GM12874 (cell line): ENCODE results near the gene CFB.
"Not testable (repeated sequence)": the region's sequence is repeated elsewhere in the genome, so short reads cannot be mapped to it uniquely, and the experiment has no call there.

Experiments used
- TF ChIP-seq, protein P1 (sequence below): IDR thresholded peaks from 2 replicates; pipeline ENCODE4 v1.5.1; 2011; ENCODE audit warnings: low read depth, mild to moderate bottlenecking, control low read depth, low read length, moderate library complexity; ENCODE audit not compliant: insufficient read depth

CFB gene

DNA sequence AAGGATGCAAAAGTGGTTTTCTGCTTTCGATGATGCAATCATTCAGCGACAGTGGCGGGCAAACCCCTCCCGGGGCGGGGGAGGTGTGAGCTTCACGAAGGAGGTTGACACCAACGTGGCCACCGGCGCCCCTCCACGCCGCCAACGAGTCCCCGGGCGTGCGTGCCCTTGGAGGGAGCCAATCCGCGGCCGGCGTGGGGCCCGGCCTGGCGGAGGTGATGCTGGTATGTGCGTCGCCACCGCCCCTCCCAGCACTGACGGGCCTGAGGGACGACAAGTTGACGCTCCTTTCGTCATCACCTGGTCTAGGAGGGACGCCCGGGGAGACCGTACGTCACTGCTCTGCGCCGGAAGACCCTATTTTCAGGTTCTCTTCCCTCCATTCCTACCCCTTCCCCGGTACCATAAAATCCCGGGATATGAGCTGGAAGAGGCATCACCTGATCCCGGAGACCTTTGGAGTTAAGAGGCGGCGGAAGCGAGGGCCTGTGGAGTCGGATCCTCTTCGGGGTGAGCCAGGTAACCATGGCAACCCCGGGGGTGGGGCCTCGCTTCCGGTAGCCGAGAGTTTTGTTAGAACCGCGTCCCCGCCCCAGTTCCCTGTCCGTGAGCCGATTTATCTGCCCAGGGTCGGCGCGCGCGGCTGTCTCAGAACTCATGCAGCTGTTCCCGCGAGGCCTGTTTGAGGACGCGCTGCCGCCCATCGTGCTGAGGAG lies 26.3 kb downstream of the CFB start, which contains the start of gene DXO:
TSS of gene DXO (minus strand) at position 146 of the 716 bp plus-strand sequence. CDS start 463 bp downstream, outside the sequence.
- TF ChIP-seq, protein P1, sequence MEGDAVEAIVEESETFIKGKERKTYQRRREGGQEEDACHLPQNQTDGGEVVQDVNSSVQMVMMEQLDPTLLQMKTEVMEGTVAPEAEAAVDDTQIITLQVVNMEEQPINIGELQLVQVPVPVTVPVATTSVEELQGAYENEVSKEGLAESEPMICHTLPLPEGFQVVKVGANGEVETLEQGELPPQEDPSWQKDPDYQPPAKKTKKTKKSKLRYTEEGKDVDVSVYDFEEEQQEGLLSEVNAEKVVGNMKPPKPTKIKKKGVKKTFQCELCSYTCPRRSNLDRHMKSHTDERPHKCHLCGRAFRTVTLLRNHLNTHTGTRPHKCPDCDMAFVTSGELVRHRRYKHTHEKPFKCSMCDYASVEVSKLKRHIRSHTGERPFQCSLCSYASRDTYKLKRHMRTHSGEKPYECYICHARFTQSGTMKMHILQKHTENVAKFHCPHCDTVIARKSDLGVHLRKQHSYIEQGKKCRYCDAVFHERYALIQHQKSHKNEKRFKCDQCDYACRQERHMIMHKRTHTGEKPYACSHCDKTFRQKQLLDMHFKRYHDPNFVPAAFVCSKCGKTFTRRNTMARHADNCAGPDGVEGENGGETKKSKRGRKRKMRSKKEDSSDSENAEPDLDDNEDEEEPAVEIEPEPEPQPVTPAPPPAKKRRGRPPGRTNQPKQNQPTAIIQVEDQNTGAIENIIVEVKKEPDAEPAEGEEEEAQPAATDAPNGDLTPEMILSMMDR: no peak

DNA sequence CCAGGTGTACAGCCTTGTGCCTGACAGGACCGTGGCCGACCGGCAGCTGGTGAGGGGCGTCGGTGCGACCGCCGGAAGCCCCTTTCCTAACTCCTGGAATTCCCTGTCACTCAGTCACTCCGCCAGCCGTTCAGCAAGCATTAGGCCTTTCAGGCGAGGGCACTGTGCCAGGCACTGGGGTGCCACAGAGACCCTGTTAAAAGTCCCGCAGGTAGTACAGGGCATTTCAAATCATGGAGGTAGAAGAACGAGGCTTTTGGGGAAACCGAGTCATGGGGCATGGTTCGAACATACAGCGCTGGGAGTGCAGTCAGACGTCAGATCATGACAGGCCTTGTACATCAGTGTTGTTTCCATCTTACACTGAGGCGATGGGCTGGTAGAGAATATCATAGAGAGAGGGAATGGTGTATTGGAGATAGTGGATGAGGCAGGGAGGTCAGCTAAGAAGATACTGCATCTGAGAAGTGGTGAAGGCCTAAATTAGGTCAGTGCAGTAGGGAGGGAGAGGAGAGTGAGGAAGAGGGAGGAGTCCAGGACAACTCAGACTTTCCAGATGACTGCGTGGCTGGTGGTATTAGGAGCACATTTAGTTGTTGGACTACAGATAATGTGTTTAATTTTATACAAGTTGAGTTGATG lies 26.9 kb downstream of the CFB start:
- TF ChIP-seq, protein P1: no peak

DNA sequence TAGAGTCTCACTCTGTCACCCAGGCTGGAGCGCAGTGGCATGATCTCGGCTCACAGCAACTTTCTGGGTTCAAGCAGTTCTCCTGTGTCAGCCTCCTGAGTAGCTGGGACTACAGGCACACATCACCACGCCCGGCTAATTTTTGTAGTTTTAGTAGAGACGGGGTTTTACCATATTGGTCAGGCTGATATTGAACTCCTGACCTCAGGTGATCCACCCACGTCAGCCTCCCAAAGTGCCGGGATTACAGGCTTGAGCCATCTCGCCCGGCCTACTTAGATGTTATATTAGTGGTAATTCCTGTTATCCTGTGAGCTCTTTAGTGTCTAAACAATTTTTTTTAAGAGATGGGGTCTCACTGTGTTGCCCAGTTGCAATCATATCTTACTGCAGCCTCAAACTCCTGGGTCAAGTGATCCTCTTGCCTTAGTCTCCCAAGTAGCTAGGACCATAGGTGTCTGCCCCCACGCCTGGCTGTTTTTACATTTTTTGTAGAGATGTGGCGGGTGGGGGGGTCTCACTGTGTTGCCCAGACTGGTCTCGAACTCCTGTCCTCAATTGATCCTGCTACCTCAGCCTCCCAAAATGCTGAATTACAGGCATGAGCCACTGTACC lies 32.0 kb downstream of the CFB start:
- TF ChIP-seq, protein P1: no peak

DNA sequence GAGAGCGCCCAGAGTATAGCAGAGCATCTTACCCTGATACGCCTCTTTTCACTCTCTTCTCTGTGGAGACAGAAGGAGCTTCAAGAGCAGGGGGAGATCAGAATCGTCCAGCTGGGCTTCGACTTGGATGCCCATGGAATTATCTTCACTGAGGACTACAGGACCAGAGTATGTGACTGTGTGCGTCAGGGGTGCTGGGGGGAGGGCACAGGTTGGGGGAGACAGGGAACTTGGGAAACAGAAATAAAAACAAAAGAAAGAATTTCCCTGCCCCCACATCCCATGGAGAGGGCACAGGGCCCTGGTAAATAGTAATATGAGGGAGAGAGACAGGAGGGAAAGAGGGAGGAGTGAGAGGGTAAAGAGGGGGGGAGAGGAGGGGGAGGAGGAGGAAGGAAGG lies 32.9 kb downstream of the CFB start:
- TF ChIP-seq, protein P1: no peak

DNA sequence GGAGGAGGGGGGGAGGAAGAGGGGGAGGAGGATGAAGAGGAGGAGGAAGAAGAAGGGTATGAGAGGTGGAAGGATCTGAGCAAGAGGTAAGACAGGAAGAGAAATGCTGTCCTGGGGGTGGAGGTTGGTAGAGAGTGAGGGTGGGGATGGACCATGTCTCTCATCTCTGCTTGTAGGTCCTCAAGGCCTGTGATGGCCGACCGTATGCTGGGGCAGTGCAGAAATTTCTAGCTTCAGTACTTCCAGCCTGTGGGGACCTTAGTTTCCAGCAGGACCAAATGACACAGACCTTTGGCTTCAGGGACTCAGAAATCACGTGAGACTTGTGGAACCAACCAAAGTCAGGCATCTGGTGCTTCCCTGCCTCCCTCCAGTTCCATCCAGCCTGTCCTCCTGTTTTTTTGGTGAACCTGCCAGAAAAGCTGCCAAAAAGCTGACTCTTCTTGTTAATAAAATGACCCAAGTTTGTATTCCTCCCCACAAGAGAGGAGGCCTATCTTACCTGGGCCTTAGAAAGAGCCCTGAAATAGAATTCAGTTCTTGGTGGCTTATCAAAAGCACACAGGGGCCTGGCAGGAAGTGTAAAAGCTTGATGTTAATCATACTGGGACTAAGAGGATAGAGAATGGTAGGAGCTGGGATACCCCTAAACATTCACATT lies 33.5 kb downstream of the CFB start:
- TF ChIP-seq, protein P1: no peak

DNA sequence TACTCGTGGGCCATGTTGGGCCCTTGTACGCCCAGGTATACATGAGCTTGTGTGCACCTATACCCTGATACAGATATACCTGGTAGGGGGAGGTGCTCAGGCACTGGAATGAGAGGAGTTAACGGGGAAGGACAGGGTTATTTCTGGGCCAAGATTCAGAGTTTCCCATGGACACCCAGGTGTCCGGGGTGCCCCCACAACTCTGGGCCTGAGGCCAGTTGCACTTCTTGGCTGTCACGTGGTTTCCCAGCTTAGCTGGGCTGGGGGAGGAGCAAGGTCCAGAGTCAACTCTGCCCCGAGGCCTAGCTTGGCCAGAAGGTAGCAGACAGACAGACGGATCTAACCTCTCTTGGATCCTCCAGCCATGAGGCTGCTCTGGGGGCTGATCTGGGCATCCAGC lies 35.8 kb downstream of the CFB start, which contains the start of gene C4A:
TSS of gene C4A (plus strand) at position 314 of the 400 bp plus-strand sequence. CDS start at position 365, 51 bp downstream.
- TF ChIP-seq, protein P1: not testable (repeated sequence)
